SK-N-SH (cell line): ENCODE measurements around the gene CENPO.

Experiments used
- EZH2phosphoT487 ChIP-seq: fragments of 200-600 bp; sonication (generic); IDR thresholded peaks from 2 replicates; pipeline ENCODE4 v1.6.1; 2017; ENCODE audit warnings: low read depth, mixed run types, mild to moderate bottlenecking, antibody characterized with exemption, moderate library complexity, borderline replicate concordance
- FOXM1 ChIP-seq: IDR thresholded peaks from 2 replicates; pipeline ENCODE4 v1.4.0; 2012; ENCODE audit warnings: low read depth, mild to moderate bottlenecking
- GABPA ChIP-seq: IDR thresholded peaks from 2 replicates; pipeline ENCODE4 v1.4.0; 2012; ENCODE audit warnings: low read depth, mild to moderate bottlenecking
- IRF3 ChIP-seq: fragments of 150-350 bp; IDR thresholded peaks from 2 replicates; pipeline ENCODE4 v1.6.1; 2016; ENCODE audit warnings: mild to moderate bottlenecking, low read depth, low read length
- POLR2AphosphoS5 ChIP-seq: IDR thresholded peaks from 2 replicates; pipeline ENCODE4 v1.6.1; 2012; ENCODE audit warnings: low read depth, low read length

- no peak for TF ChIP-seq GABPA
- TF ChIP-seq IRF3 = no peak
- TF ChIP-seq EZH2phosphoT487 = no peak
- no peak for TF ChIP-seq POLR2AphosphoS5
- TF ChIP-seq FOXM1 = no peak
These were observed 717 bp upstream of the CENPO start for GRCh38 chr2:24792542-24792873.
